Stimulated activated CD8-positive, alpha-beta memory T cell treated with anti-CD3 and anti-CD28 coated beads, Interleukin-12 subunit alpha, Interleukin-12 subunit beta, amount 100 ng/mL, for 1 hour (primary cell): Measurements from ENCODE around the gene HOXD8.

Experiments
- DNase-seq: peaks from one replicate; pipeline ENCODE4 v3.0.0-alpha.2; 2020; ENCODE audit warnings: low read depth

The HOXD8 gene

DNA sequence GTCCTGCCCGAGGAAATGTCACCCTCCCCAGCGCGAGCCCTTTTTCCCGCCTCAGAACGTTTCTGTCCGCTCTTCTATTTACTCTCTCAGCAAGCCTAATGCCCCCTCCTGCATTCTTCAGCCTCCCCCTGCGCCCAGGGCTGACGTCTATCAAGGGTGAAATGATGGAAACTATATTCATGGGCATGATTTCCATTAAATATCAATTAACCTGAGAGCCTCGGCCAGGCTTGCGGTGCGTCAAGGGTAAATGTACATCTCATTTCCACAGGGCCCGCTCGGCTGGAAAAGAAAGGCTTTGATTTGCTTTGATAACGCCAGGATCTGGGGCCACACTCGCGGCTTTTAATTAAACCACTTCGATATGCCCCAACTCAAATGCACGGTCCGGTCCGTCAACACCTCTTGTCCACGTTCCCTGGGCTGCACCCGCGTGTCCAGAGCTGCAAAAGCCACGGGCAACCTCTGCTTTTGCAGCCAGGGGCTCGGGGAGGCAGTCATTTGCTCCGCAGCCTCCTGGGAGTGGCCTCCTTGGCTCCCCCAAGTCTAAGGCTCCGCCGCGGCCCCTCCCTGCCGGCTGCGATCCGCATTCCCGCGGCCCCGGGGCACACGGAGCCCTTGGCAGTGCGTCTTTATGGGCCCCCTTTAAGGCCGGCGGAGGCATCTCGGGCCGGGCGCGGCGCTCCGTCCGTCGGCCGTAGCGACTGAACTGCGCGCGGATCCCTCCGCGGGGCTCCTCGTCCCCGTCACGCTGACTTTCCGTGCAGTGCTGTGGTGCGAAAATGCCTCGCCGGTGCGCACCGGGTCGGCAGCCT lies at the start of gene HOXD8:
TSS of gene HOXD8 (plus strand) at position 724 of the 815 bp plus-strand sequence. CDS start 662 bp downstream, outside the sequence.
- no peak for DNase-seq

DNA sequence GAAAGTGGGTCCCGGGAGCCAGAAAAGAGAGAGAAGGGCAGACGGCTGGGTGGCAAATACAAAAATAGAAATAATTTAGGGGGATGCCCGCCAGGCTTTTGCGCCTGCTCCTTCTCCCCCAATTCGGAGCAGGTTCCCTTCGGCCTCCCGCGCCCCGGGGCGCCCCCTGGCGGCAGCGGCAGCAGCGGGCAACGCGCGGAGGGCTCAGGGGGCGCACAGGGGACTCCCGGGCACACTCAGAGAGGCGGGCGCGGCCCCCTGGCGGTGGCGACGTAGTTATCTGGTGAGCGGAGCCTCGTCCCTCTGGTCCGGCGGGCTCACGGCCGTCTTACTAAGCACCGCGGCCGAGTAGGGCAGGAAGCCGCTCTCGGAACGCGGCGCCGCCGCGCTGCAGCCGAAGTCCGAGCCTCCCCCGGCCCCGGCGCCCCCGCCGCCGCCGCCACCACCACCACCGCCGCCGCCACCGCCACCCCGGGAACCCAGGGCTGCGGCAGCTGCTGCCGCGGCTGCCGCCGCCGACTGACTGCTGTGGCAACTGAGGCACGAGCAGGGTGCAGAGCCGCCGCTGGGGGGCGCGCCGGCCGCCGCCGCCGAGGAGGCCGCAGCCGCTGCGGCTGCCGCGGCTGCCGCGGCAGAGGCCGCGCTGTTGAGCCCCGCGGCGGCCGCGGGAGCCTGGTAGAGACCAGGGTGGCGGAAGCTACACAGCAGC lies 49.5 kb upstream of the HOXD8 start:
- no peak for DNase-seq

DNA sequence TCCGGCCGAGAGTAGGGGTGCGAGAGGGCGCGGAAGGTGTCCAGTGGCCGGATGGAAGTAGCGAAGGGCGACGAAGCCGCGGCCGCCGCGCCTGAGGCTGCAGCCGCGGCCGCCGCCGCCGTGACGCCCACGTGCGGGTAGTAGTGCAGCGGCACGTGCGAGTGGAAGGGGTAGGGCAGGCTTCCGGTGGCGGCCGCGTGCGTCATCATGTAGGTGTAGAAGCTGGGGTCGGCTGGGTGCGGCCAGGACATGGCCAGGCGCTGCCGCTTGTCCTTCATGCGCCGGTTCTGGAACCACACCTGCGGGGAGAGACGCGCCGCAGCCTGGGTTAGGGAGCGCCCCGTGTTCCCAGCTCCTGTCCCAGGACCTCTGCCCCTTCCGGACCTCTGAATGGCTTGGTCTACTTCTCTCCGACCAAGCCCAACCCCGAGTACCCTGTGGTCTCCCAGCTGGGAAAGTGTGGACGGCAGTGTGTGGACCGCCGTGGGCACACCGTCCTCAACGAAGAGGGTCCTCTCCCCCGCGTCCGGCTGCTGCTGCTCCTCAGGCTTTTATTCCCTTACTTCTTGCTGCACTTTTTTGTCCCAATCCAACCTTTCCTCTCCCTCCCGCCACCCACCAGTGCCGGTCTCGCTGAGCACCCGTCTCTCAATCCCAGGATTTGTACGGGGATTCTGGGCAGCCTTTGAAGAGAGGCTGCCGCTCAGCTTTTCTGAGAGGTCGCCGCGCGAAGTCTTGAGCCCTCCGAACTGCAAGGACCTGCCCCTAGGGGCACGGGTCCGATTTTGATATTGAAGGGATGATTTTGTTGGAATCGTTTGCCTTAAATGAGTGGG lies 48.7 kb upstream of the HOXD8 start:
- DNase-seq, result no peak

DNA sequence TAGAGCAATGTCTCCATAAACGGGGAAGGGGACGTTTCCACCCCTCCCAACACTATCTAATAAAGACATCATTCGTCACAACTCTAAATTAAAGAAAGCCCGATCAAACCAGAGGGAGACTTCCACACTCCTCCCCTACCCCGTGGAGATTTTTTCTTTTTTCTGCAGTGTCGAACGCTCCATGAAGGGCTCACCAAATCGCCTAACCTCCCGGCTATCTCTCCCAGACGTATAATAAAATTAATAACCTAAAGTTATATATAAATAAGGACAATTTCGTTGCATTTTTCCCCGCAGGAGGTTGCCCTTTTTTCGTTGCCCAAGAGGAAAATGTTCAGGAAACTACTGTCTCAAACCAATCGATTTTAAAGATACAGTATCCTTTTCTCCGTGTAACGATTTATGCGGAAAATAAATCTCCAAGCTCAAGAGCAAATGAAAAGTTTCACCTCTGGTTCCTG lies 48.1 kb upstream of the HOXD8 start:
- no peak for DNase-seq

DNA sequence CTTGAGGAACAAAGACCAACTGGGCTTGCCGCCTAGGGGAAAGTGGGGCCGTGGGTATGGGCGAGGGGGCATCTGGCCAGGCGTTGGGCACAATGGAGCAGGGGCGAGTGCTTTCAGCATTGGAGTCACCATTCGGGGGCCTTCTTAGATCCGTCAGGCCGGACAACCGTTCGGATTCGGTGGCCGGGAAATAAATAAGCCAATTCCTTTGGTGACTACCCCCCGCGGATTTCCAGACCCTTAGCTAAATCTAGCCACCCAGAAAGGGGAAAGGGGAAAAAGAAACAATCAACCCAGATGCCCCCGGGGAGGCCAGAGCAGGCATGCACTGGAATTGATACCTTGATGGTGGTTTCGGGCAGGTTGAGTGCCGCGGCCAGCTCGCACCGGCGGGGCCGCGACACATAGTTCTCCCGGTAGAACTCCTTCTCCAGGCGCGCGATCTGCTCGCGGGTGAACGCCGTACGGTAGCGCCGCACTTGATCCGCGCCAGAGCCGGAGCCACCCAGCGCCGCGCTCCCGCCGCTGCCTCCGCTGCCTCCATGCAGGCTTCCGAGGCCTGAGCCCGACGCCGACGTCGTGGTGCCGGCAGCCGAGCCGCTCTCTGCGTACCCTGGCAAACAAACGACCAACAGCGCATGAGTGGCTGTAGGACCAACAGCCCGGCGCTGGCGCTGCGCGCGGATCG lies 47.5 kb upstream of the HOXD8 start:
- no peak for DNase-seq

DNA sequence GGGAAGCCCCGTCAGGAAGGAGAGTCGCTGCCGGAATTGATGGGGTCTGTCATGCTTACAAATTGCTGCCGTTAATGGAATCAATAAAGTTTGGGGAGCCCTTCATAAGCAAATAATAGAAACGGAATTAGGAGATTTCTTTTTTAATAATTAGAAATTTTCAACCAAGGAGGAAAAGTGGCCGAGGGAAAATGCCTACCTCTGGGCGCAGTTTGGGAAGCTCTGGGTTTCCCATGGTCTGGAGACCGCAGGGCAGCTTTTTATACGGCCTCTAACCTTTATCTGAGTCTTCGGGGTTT lies 47.0 kb upstream of the HOXD8 start:
- no peak for DNase-seq

DNA sequence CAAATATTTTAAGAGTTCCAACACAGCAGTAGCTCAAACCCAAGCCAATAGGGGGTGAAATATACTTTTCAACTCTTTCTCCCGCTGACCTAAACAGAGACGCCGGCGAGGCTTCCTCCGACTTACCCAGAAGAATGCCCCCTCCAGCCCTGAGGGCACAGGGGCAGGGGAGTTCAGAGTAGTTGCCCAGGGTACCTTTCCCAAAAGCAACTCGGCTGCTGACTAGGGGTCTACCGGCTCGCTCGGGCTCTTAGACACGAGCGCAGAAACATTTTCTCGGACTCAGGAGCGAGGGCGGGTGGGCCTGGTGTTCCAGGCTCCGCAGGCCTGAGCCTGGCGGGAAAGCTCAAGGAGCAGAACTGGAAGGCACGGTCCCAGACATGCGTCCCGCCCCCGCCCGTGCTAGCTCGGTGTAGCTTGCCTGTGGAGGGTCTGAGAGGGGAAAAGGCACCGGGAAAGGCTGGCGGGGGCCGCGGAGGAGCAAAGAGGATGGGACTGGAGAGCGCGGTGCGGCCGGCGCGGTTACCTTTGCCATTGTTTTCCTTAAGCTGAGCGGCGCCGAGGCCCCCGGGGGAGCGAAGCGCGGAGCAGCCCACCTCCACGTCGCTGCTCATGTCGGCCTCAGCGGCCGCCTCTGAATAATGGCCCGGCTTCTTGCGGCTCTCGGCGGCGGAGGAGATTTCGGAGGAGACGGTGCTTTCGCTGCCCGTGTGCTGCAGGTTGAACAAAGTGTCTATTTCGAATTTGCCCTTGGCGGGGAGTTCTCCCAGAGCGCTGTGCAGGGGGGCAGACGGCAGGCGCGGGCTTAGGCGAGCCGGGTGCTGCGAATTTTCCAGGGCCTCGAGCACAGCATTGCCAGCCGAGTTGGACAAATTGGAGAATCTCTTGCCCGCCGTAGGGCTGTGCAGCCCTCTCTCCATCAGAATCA lies 46.4 kb upstream of the HOXD8 start:
- no peak for DNase-seq

DNA sequence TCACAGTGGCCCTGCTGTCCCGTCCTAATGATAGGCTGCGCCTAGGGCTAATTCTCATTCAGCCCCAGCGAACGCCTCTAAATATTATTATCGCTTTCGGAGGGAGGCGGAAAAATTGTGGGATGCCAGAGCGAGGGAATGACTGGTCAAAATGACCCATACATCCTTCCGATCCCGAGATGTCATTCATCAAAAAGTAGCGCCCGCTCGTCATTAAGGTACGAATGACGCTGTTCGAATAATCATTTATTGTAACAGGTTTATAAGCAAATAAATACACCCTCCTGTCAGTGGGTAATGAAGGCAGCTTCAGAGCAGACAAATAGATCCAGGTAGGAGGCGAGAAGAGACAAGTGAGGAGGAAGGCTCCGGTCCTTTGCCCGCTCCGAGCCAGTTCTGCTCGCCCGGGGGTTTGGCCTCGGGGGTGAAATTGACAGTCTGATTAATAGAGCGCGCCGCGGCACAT lies 45.7 kb upstream of the HOXD8 start, which contains the start of gene EVX2:
TSS of gene EVX2 (minus strand) at position 167 of the 466 bp plus-strand sequence. CDS start 186 bp downstream, outside the sequence.
- no peak for DNase-seq

DNA sequence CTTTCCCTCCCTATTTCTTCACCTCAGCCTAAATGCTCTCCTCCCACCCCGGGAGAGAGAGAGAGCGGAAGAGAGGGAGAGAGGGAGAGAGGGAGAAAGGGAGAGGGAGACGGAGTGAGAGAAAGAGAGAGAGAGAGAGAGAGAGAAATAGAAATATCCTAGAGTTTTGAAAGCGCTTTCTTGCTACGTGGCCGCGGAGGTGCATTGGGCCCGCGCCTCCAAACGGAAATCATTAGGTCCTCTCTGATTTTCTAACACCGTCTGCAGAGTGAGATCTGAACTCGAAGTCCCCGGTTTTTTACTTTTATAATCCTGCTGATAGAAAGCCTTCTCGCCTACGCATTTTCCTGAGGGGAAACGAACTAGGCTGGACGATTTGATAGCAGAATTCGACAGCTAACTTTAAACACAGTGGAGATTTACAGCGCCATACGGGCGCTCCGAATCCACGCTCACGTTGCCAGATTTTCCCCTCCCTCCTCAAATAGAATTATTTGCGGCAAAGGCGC lies 44.8 kb upstream of the HOXD8 start:
- no peak for DNase-seq

DNA sequence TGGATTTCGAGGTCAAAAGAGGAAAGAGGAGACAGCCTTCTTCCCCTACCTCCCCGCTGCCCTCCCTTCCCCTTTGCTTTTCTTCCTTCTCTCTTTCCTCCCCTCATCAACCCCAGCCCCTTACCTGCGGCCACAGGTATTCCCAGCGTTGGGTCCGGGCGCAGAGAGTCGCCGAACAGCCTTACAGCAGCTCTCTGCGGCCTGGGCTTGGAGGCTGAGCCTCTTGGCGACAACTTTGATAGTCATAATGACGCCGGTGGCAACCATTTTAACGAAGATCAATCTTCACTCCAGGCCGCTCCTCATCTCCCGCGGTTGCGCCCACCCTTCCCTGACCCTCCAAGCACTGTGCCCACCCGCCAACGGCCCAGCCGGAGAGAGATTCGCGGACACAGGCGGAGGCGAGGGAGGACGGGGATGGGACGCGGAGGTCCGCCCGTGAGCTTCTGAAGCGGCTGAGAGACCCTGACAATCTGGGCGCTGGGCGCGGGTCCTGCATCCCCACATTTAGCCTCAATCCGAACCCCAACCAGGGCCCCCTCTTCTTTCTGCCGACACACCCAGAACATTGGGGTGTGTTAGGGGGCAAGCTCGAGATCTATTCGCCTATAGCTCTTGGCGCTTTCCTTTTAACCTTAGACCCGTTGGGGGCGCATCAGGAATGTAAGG lies 44.3 kb upstream of the HOXD8 start:
- DNase-seq, result no peak

DNA sequence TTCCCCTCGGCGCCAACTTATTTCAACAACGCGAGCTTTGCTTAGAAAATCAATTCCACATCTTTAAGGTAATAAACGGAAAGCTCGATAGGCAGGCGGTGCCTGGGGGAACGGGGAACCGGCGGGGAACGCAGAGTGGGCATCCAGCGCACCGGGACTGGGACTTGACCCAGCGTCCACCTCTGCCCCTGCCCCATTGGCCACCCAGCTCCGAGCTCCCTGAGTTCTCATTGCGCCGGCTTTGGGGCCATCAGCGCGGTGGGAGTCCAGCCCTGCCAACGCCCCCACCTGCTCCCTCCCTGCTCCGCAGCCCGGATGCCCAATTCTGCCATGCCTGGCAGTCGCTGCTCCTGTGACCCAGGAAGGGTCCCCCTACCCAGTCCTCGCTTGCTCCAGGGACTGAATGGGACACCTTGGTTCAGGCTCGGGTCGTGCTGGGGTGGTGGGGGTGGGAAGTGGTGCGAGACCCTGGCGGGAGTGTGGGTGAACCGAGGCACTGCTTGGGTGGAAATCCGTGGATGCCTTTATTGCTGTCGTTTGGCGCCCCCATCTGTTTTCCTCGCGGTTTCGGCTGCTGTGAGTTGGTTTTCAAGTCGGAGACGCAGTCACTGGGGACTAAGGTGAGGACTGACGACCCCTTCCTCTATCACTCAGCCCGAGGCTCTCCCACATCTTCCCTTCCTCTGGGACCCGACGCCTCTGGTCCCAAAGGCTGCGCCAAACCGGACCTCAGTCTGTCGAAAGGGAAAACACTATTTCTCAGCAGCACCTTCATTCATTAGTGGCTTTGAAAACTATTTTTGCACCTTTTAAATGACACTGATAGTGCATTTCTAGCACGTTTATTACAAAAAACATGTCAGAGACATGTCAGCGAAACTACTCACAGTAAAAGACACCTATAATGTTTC lies 43.4 kb upstream of the HOXD8 start:
- no peak for DNase-seq

DNA sequence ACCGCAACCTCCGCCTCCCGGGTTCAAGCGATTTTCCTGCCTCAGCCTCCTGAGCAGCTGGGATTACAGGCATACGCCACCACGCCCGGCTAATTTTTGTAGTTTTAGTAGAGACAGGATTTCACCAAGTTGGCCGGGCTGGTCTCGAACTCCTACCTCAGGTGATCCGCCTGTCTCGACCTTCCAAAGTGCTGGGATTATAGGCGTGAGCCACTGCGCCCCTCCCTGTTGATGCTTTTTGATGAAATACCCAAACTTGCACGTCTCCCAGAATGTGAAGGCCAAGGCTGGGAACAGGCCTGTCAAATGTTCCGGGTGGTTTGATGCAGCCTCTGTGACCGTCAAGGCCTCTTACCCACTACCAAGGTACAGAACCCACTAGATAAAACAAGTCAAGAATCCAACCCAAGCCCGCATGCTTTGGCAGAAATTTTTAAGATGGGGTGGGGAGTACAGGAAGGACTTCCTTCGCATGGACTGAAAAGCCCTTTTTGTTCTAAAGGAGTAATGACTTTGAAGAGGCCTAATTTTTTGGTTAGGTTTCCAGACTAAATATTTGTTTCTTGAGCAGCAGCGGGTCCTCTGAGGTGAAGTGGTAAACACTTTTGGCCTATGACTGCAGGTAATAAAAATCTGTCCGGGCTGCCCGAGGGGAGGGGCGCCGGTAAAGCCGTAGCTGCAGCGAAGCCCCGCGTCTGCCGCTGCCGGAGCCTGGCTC lies 42.0 kb upstream of the HOXD8 start:
- no peak for DNase-seq

DNA sequence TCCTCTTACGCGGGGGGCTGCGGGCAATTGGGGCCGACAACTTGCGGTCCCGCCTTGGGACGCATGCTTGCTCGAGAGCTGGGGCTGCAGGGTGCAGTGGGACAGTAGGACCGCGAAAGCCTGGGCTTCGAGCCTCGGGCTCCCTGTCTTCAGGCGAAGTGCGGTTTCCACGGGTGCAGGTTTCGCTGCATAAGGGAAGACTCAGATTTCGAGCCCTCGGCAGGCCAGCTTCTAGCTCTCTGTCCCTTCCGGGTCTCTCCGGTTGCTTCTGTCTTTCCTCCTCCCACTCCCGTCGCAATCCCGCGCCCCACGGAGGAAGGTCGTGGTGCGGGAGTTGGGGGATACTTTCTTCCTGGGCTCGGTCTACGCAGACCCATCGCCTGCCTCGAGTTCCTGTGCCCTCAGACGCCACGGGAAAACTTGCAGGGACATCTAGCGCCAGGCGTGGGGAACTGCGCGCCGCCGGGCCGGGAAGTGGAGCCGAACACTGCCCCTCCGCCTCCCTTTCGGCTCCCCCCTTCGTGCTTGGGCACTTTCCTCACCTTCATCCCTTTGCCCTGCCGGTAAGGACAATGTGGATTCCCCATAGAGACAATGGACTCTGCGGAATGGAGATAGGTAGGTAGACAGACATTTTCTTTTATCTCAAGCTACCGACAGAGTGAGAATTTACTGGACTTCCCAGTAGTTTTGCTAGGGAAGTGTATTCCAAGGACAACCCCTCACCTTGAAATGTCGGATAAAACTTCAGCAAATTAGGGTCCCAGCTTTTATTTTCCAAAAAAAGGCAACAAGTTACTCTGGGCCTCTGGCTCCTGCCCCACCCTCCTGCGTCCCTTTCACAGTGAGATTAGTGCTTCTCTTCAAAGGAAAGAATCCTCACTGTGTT lies 41.2 kb upstream of the HOXD8 start:
- DNase-seq, result no peak

DNA sequence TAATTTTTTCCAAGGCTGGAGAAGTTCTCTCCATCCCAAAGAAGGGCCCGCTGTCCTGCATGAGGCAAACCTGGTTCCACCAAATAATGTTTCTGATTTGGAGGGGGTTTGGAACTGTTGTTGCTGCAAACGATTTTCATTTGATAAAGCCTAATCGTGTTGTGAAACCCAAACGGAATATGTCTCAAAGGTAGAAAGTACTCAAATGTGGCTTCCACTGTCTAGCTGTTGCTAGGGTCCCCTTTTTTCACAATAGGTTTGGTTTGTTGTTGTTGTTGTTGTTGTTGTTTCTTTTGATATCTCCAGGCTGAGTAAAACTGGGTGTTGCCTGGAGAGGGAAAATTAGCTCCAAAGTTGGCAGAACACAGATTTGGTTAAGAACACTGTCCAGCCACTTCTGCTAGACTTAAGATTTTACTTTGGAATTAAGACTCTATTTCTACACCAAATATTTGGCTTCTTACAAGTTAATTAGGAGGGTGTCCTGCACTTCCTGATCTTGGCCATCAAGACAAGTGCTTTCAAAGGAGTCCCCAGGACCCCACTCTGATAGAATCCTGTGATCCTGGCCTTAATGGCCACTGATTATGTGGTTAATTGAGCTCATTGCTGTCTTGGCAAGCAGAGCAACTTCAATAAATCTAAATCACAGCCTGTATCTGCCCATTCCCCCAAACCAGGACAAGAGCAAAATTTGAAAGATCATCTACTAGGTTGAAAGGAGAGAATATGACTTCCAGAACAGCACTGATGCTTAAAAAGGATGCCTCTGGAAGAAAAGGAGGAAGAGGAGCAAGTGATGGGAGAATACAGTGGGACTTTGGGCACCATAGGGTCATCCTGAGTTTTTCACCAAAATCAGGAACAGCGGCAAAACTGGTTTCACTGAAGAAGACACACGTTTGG lies 40.3 kb upstream of the HOXD8 start:
- no peak for DNase-seq

DNA sequence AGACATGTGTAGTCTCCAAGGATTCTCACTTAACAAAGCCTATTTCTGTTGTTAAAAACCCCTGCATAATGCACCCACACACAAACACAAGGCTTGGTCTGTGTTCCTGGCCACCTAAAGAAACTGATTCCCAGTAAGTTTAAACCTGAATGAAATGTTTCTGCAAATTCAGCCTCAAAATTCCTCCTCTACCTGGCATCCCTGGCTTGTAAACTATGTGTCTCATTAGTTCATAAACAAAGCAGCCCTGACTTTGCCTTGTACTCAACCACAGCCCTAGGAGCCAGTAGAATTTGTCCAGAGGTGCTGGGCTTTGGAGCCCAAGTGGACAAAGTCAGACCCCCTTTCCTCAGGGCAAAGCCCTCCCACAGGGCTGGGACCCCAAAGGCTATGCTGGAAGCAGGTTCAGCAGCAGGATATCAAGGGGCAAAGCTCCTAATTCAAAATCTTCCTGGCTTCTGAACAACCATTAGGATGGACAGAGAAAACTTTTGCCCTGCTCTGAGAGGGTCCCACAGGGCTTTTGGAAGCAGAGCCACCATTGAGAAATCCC lies 39.6 kb upstream of the HOXD8 start:
- no peak for DNase-seq

DNA sequence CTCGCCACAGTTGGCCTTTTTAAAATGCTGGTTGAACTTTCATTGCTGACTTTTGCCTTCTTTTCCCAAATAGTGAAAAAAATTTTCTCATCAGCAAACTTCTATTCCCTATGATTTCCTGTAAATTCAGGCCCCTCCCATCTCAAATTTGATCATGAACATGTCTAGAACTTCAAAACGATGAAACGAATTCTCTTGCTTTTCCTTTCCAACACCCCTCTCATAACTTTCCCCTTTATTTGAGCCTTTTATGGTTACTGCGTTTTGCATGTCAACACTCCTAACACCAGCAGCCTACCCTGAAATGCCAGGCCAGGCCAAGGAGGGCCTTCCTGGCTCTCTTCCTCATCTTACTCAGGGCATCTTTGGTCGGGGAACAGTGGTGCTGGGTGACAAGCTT lies 38.6 kb upstream of the HOXD8 start:
- DNase-seq, result no peak
